ENCODE data around the gene FSIP1.

DNA sequence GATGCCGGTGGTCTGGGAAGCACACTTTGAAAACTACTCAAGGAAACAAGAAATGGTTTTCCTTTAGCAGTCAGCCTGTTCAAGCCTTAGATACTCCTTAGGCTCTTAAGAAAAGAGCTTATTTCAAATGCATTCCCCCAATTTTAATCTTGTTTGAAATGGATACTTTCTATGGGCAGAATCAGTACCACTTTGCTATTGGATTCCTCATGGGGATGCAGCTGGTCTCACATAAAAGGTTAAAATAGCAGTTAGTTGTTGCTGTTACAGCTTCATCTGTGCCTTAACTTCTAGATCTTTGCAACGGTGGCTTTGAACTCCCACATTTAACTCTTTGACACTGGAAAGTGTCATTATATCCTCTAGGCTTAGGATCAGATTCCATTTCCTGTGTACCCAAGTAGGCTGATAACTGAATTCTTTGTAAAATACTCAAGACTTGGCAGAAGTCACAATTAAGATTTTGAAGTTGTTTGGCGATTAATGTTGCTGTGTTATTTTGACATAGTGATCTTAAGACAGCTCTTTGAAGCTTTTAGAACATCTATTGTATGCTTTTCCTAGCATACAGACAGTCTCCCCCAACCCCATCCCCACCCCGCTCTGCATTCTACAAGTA, 199.6 kb downstream of the FSIP1 start:
- TF ChIP-seq, protein P1, sequence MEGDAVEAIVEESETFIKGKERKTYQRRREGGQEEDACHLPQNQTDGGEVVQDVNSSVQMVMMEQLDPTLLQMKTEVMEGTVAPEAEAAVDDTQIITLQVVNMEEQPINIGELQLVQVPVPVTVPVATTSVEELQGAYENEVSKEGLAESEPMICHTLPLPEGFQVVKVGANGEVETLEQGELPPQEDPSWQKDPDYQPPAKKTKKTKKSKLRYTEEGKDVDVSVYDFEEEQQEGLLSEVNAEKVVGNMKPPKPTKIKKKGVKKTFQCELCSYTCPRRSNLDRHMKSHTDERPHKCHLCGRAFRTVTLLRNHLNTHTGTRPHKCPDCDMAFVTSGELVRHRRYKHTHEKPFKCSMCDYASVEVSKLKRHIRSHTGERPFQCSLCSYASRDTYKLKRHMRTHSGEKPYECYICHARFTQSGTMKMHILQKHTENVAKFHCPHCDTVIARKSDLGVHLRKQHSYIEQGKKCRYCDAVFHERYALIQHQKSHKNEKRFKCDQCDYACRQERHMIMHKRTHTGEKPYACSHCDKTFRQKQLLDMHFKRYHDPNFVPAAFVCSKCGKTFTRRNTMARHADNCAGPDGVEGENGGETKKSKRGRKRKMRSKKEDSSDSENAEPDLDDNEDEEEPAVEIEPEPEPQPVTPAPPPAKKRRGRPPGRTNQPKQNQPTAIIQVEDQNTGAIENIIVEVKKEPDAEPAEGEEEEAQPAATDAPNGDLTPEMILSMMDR (IDR thresholded peaks at IDR 0.05) = peak in 1 of 6 experiments; percentile 29
- TF ChIP-seq POLR2A (IDR thresholded peaks at IDR 0.05) = no peak
